ENCODE measurements around the gene ATN1.

Gene ATN1

GRCh38 chr12:6921539-6921938, 6.2 kb upstream of the ATN1 start:
- no peak for TF ChIP-seq TEAD4 (IDR thresholded peaks at IDR 0.05)

GRCh38 chr12:6921996-6922946, 5.5 kb upstream of the ATN1 start:
- TF ChIP-seq TAF1 (IDR thresholded peaks at IDR 0.05; ENCODE audit: low read depth) (no peak), NFIC (IDR thresholded peaks at IDR 0.05) (no peak), REST (IDR thresholded peaks at IDR 0.05; ENCODE audit: low read depth) (no peak), YY1 (IDR thresholded peaks at IDR 0.05; ENCODE audit: low read depth) (no peak), USF1 (IDR thresholded peaks at IDR 0.05) (no peak)

GRCh38 chr12:6923003-6923732, 4.6 kb upstream of the ATN1 start:
- no peak for TF ChIP-seq FOXM1 (IDR thresholded peaks at IDR 0.05; ENCODE audit: borderline replicate concordance, low read depth)
- TF ChIP-seq ZBTB7A (IDR thresholded peaks at IDR 0.05; ENCODE audit: low read depth), result no peak
- TF ChIP-seq CEBPB (IDR thresholded peaks at IDR 0.05), result no peak
- TF ChIP-seq TCF12 (IDR thresholded peaks at IDR 0.05; ENCODE audit: low read depth), result no peak
- TF ChIP-seq YY1 (IDR thresholded peaks at IDR 0.05; ENCODE audit: low read depth), result no peak
- no peak for TF ChIP-seq NFIC (IDR thresholded peaks at IDR 0.05)
- no peak for TF ChIP-seq EP300 (IDR thresholded peaks at IDR 0.05; ENCODE audit: borderline replicate concordance)
- TF ChIP-seq TEAD4 (IDR thresholded peaks at IDR 0.05), result no peak
- no peak for TF ChIP-seq EGR1 (IDR thresholded peaks at IDR 0.05)
- TF ChIP-seq MAX (IDR thresholded peaks at IDR 0.05), result no peak
- no peak for TF ChIP-seq RAD21 (IDR thresholded peaks at IDR 0.05; ENCODE audit: low read depth)
- no peak for TF ChIP-seq TAF1 (IDR thresholded peaks at IDR 0.05; ENCODE audit: low read depth)
- no peak for TF ChIP-seq REST (IDR thresholded peaks at IDR 0.05; ENCODE audit: low read depth)
- no peak for TF ChIP-seq CREB1 (IDR thresholded peaks at IDR 0.05; ENCODE audit: low read depth)
- TF ChIP-seq USF1 (IDR thresholded peaks at IDR 0.05), result no peak

GRCh38 chr12:6923851-6924250, 3.9 kb upstream of the ATN1 start:
- TF ChIP-seq REST (IDR thresholded peaks at IDR 0.05; ENCODE audit: low read depth) (no peak), TCF12 (IDR thresholded peaks at IDR 0.05; ENCODE audit: low read depth) (no peak), USF1 (IDR thresholded peaks at IDR 0.05) (no peak), CEBPB (IDR thresholded peaks at IDR 0.05) (no peak), RAD21 (IDR thresholded peaks at IDR 0.05; ENCODE audit: low read depth) (no peak), FOXM1 (IDR thresholded peaks at IDR 0.05; ENCODE audit: borderline replicate concordance, low read depth) (no peak), EP300 (IDR thresholded peaks at IDR 0.05; ENCODE audit: borderline replicate concordance) (no peak), MAX (IDR thresholded peaks at IDR 0.05) (no peak), ZBTB7A (IDR thresholded peaks at IDR 0.05; ENCODE audit: low read depth) (no peak), NFIC (IDR thresholded peaks at IDR 0.05) (no peak), CREB1 (IDR thresholded peaks at IDR 0.05; ENCODE audit: low read depth) (no peak), EGR1 (IDR thresholded peaks at IDR 0.05) (no peak), YY1 (IDR thresholded peaks at IDR 0.05; ENCODE audit: low read depth) (no peak), TEAD4 (IDR thresholded peaks at IDR 0.05) (no peak), TAF1 (IDR thresholded peaks at IDR 0.05; ENCODE audit: low read depth) (no peak)
